ENCODE measurements around the gene KRT86.

- TF ChIP-seq CTCF (IDR thresholded peaks at IDR 0.05) (no peak), POLR2A (IDR thresholded peaks at IDR 0.05) (no peak)
These were observed 79.3 kb downstream of the KRT86 start for GRCh38 chr12:52353766-52354165.
